DMS 273 treated with DMSO at 0.1 percent for 48 hours (cell line): Measurements from ENCODE around the gene AQP1.

Source experiments
- DNase-seq: peaks from one replicate; lab custom pipeline; 2025; lab: John Stamatoyannopoulos, UW

Gene AQP1

GRCh38 chr7:30911561-30911969 is at the start of gene AQP1:
Gene AQP1 (plus strand): TSS chr7:30911853. CDS start chr7:30911910, 57 bp downstream.
- no peak for DNase-seq

DNA sequence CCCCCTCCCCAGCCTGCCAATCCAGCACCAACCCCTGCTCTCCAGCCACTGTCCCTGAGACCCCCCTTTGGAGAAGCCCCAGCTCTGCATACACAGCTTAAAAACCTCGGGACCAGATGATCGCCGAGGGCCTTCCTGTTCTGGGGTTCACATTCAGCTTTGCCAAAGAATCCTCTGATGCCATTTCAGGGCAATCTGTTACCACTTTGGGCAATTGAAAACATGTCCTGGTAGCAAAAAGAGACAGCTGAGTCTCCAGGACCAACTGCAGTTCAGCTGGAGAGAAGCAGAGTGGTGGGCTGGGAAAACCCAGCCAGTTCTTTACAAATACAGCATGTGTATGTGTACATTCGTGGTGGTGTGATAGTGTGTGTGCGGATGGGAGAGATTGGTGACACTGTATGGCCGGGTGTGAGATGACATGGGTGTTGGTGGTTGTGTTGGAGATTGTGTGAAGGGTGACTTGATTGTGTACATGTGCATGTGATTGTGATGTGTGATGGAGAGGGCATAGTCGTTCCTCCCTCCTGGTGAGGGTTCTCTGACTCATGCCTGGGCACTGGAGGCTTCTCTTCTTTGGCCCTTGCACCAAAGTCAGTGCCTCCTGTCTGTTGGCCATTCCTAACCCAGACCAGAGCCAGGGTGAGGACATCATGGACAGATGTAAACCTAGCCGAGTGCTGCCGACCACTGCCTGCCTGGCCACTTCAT is 48.5 kb upstream of the AQP1 start:
- no peak for DNase-seq

GRCh38 chr7:30863706-30864035 is 48.0 kb upstream of the AQP1 start:
- no peak for DNase-seq

GRCh38 chr7:30864101-30864500 is 47.6 kb upstream of the AQP1 start:
- DNase-seq: no peak

DNA sequence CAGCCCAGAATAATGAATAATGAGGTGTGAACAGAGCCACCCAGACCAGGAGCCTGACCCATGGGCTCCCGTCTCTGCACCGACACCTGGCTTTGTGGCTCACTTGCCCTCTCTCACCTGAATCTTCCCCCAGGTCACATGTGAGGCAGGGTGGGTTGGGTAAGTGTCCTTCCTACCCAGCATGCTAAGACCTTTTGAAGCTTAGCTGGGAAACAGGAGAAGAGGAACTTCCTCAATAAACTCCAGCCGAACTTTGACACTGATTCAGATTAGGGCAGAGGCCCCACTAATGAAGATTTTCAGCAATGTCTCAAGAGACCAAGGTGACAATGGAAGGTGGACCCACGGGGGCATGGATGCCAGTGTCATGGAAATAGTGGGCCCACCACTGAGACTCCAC is 46.6 kb upstream of the AQP1 start:
- no peak for DNase-seq

DNA sequence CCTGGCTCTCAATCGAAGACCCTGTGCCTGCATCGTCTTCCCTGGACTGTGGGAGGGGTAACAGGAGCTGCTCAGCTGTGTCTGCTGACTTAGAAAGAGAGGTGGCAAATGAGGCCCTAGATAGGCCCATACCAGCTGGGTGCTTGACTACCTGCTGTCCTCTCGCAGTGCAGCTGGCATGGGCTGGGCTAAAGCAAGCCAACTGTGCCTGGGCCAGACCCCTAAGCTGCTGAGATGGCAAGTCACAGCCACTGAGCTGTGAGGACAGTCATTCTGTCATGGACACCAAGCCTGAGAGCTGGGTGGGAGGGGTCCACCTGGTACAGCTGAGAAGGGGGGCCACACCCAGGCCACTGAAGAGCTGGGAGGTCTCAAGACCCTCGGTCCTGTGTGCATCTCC is 45.8 kb upstream of the AQP1 start:
- no peak for DNase-seq

DNA sequence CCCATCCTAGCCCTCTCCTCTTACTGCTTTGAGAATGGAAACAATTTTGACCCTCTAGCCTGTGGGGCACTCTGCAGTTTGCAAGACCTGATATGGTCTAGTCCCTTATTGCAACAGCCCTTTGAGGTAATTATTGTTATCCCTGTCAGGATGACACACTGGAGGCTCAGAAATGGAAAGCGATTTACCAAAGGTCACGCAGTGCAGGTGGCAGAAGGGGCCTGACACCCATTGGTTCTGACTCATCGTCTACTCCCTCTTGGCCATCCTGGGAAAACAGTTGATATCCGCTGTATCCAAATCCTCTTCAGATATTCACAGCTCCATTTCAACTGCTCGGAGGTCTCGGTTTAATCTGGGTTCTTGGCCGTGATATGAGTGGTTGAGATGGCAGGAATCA is 44.7 kb upstream of the AQP1 start:
- DNase-seq: no peak

GRCh38 chr7:30867483-30867882 is 44.2 kb upstream of the AQP1 start:
- no peak for DNase-seq

- DNase-seq: no peak
Measured at GRCh38 chr7:30869794-30870611, 41.6 kb upstream of the AQP1 start.

- DNase-seq: no peak
Measured at GRCh38 chr7:30870821-30871518, 40.7 kb upstream of the AQP1 start.

- no peak for DNase-seq
Measured at GRCh38 chr7:30871655-30872054, 40.0 kb upstream of the AQP1 start.

DNA sequence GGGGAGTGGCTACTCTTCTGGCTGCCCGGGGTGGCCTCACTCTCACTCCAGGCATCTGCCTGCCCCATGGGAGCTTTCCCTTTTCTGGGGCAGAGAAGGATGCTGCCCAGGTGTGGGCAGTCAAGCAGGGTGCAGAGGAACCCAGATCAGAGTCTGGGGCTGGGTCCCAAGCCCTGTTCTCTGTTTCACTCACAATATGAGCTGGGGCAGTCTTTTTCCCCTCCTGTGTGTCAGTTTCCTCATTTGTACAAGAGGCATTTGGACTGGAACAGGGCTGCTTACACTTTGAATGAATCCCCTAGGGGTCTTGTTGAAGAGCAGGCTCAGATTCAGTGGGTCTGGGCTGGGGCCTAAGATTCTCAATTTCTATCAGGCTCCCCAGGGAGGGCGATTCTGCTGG is 38.4 kb upstream of the AQP1 start:
- no peak for DNase-seq

DNA sequence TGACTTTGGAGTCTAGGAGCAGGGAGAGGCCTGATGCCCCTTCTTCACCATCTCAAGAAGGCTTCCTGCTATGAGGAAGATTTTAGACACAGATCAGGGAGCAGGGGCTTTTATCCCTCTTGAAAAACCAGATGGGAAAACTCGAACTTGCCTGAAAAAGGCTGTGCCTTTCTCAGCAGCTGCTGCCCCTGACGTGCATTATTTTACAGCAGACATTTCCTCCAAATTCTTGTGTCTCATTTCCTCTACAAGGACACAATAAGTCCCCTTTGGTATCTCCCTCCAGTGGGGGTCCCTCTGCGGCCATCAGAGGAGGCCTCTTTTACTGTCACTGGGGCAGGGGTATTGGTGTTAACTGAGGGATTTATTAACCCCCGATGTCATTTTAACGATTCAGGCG is 38.0 kb upstream of the AQP1 start:
- DNase-seq: no peak

DNA sequence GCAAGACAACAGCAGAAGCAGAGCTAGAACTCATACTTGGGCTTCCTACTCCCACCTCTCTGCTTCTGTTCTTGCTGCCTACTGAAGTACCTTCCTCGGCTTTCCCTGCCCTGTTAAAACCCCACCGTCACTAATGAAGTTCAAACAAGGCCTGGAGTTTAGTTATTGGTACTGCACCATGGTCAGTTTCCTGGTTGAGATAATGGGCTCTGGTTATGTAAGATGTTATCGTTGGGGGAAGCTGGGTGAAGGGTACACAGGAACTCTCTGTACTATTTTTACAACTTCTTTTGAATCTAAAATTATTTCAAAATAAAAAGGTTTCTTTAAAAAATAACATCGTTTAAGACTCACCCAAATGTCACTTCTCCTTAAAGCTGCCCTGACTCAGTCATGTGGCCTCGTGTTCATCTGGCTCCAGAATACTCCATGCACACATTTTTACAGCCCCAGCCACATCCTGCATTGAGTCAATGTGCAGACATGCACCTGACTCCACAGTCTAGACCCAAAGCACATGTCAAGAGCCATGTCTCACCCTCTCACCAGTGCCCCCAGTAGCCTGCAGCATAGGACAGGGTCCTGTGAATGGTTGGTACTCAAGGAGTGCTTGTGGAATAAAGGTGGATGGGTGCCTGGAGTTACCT is 36.9 kb upstream of the AQP1 start:
- DNase-seq: no peak

DNA sequence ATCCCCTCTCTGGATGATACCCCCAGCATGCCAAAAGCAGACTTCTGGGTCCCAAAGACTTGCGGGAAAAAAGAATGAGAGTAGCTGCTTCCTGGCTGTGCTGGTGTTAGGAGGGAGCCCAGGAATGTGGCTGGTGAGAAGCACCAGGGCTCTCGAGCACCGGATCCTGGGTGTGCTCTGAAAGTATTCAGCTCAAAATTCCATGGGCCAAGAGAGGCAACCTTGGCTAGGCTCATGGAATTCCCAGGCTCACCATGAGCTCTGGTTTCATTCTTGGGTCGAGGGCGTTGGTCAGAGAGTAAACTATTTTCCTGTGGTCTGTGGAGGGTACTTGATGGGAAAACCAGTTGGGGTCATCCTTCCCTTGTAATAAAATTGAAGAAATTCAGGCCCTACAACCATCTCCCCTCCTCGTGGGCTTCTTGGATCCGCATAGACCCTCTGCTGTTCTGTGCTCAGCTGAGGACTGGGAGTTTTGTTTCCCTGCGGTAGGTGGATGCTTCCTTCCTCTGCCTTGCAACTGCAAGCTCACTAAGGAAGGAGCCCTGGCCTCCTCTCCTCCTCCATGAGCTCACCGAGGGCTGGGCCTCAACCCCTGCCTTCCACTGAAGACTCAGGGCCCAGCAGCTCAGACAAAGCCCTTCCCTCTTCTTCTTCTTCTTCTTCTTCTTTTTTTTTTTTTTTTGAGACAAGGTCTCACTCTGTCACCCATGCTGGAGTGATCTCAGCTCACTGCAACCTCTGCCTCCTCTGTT is 34.5 kb upstream of the AQP1 start:
- no peak for DNase-seq

- no peak for DNase-seq
Measured at GRCh38 chr7:30877993-30878392, 33.7 kb upstream of the AQP1 start.

- DNase-seq: no peak
Measured at GRCh38 chr7:30879139-30880124, 32.2 kb upstream of the AQP1 start.

GRCh38 chr7:30880125-30880720 is 31.4 kb upstream of the AQP1 start:
- no peak for DNase-seq

- no peak for DNase-seq
Measured at GRCh38 chr7:30880941-30881340, 30.7 kb upstream of the AQP1 start.

- DNase-seq: no peak
Measured at GRCh38 chr7:30881448-30881847, 30.2 kb upstream of the AQP1 start.
